ENCODE results near the gene GPR17. TPM values are rescaled to one million over a fixed set of nuclear protein-coding genes. Genes with fewer than 3 reads are reported as not detected.

GPR17 gene
- total and polyA plus RNA-seq, 2 experiments from 2014 or later: not detected

DNA sequence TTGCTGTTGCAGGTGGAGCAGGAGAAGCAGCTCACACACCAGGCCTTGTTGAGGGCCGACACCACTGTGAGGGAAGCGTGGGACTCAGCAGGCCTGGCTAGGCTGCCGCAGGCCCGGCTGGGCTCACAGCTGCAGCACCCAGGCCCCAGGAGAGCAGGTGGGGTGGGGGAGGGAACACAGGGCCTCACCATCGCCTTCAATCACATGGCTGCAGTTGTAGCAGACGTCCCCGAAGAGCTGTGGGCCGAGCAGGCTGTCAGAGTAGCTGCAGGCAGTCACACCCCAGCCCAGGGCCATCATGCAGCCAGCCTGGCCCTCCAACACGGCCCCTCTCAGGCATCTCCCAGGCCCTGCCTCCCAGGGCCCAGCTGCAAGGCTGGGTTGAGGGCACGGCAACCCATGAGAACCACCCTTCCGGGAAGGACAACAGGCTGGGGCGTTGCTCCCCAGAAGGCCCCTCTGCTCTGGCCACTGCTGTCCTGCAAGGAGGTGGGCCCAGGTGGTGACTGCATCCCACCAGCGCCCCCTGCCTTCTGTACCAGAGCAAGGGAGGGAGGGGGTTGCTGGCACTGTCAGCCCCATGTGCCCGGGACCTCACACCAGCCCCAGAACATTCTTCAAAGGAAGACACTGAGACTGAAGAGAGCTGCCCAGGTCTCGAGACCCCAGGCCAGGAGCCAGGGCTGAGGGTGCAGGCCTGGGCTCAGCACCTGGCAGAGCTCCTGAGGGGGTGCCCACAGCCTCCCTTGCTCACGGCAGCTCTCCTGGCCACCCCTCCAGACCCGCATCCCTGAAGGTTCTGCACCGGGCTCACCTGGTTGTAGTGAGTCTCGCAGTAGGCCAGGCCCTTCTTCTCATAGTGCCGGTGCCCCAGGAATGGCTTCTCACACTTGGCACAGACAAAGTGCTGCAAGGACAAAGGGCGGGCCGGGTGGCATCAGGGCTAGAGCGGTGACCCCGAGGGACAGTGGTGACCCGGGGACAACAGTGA is 5.6 kb upstream of the GPR17 start:
- TF ChIP-seq ZNF114 (CRISPR knock-in tag; IDR thresholded peaks at IDR 0.05) (no peak), EZH2phosphoT487 (IDR thresholded peaks at IDR 0.05; ENCODE audit: unreplicated experiment) (no peak)
- TF ChIP-seq, protein P1, sequence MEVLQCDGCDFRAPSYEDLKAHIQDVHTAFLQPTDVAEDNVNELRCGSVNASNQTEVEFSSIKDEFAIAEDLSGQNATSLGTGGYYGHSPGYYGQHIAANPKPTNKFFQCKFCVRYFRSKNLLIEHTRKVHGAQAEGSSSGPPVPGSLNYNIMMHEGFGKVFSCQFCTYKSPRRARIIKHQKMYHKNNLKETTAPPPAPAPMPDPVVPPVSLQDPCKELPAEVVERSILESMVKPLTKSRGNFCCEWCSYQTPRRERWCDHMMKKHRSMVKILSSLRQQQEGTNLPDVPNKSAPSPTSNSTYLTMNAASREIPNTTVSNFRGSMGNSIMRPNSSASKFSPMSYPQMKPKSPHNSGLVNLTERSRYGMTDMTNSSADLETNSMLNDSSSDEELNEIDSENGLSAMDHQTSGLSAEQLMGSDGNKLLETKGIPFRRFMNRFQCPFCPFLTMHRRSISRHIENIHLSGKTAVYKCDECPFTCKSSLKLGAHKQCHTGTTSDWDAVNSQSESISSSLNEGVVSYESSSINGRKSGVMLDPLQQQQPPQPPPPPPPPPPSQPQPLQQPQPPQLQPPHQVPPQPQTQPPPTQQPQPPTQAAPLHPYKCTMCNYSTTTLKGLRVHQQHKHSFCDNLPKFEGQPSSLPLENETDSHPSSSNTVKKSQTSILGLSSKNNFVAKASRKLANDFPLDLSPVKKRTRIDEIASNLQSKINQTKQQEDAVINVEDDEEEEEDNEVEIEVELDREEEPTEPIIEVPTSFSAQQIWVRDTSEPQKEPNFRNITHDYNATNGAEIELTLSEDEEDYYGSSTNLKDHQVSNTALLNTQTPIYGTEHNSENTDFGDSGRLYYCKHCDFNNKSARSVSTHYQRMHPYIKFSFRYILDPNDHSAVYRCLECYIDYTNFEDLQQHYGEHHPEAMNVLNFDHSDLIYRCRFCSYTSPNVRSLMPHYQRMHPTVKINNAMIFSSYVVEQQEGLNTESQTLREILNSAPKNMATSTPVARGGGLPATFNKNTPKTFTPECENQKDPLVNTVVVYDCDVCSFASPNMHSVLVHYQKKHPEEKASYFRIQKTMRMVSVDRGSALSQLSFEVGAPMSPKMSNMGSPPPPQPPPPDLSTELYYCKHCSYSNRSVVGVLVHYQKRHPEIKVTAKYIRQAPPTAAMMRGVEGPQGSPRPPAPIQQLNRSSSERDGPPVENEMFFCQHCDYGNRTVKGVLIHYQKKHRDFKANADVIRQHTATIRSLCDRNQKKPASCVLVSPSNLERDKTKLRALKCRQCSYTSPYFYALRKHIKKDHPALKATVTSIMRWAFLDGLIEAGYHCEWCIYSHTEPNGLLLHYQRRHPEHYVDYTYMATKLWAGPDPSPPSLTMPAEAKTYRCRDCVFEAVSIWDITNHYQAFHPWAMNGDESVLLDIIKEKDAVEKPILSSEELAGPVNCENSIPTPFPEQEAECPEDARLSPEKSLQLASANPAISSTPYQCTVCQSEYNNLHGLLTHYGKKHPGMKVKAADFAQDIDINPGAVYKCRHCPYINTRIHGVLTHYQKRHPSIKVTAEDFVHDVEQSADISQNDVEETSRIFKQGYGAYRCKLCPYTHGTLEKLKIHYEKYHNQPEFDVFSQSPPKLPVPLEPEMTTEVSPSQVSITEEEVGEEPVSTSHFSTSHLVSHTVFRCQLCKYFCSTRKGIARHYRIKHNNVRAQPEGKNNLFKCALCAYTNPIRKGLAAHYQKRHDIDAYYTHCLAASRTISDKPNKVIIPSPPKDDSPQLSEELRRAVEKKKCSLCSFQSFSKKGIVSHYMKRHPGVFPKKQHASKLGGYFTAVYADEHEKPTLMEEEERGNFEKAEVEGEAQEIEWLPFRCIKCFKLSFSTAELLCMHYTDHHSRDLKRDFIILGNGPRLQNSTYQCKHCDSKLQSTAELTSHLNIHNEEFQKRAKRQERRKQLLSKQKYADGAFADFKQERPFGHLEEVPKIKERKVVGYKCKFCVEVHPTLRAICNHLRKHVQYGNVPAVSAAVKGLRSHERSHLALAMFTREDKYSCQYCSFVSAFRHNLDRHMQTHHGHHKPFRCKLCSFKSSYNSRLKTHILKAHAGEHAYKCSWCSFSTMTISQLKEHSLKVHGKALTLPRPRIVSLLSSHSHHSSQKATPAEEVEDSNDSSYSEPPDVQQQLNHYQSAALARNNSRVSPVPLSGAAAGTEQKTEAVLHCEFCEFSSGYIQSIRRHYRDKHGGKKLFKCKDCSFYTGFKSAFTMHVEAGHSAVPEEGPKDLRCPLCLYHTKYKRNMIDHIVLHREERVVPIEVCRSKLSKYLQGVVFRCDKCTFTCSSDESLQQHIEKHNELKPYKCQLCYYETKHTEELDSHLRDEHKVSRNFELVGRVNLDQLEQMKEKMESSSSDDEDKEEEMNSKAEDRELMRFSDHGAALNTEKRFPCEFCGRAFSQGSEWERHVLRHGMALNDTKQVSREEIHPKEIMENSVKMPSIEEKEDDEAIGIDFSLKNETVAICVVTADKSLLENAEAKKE (CRISPR knock-in tag; IDR thresholded peaks at IDR 0.05): no peak
- TF ChIP-seq, protein P2, sequence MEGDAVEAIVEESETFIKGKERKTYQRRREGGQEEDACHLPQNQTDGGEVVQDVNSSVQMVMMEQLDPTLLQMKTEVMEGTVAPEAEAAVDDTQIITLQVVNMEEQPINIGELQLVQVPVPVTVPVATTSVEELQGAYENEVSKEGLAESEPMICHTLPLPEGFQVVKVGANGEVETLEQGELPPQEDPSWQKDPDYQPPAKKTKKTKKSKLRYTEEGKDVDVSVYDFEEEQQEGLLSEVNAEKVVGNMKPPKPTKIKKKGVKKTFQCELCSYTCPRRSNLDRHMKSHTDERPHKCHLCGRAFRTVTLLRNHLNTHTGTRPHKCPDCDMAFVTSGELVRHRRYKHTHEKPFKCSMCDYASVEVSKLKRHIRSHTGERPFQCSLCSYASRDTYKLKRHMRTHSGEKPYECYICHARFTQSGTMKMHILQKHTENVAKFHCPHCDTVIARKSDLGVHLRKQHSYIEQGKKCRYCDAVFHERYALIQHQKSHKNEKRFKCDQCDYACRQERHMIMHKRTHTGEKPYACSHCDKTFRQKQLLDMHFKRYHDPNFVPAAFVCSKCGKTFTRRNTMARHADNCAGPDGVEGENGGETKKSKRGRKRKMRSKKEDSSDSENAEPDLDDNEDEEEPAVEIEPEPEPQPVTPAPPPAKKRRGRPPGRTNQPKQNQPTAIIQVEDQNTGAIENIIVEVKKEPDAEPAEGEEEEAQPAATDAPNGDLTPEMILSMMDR (conservative IDR thresholded peaks at IDR 0.05; ENCODE audit: low read depth in 2 of 2): peak; percentile 55 to 84
- H3K4me1 Mint-ChIP-seq: peaks cover 9% of the 10 kb centered on the region; the same call in 2 of the 3 replicates
- H2AFZ ChIP-seq: no peak overlapping the region

More for the DNA sequence above, 5.6 kb upstream of the GPR17 start:
- H3K27ac Mint-ChIP-seq: no peak overlapping the region
- H3K27me3 ChIP-seq (ENCODE audit: insufficient read depth): no peaks in the 10 kb centered on the region
- H3K79me2 ChIP-seq (replicated peaks; ENCODE audit: insufficient read depth): no peaks in the 10 kb centered on the region
- H3K36me3 ChIP-seq (ENCODE audit: insufficient read depth): no peaks in the 10 kb centered on the region
- no peaks in the 10 kb centered on the region for H3K36me3 Mint-ChIP-seq (ENCODE audit: low read depth)
- H3K4me3 Mint-ChIP-seq: no peak overlapping the region
- H3K4me1 ChIP-seq (ENCODE audit: insufficient read depth): peaks cover 10% of the 10 kb centered on the region; the same call in 1 of the 2 replicates
- no peak overlapping the region for H3K4me2 ChIP-seq
- H3K27ac ChIP-seq (ENCODE audit: low read depth): no peak overlapping the region
- H3K9me2 ChIP-seq (ENCODE audit: insufficient read depth): no peaks in the 10 kb centered on the region
- peaks cover 3% of the 10 kb centered on the region for H3K27me3 Mint-ChIP-seq (ENCODE audit: insufficient read depth, low read depth, poor library complexity)
- ATAC-seq (peak; percentile 44), DNase-seq (ENCODE audit: low spot score) (peak; percentile 65)
- H3K4me3 ChIP-seq: no peak overlapping the region
- no peaks in the 10 kb centered on the region for H3F3A ChIP-seq (replicated peaks; ENCODE audit: low read depth)
- no peaks in the 10 kb centered on the region for H3K9me3 Mint-ChIP-seq
- no peaks in the 10 kb centered on the region for H4K20me1 ChIP-seq (replicated peaks; ENCODE audit: insufficient read depth)

All from GM23338 (cell line).